BLaER1 (cell line): ENCODE measurements around the gene EML1.

Experiments
- H3K27ac ChIP-seq: shearing (Covaris generic); formaldehyde crosslinking; 2 replicates; pipeline ENCODE4 v1.8.1; 2022
- H3K27me3 ChIP-seq: shearing (Covaris generic); formaldehyde crosslinking; 2 replicates; pipeline ENCODE4 v1.8.1; 2022
- H3K36me3 ChIP-seq: shearing (Covaris generic); formaldehyde crosslinking; 2 replicates; pipeline ENCODE4 v1.8.1; 2022
- H3K4me1 ChIP-seq: shearing (Covaris generic); formaldehyde crosslinking; 2 replicates; pipeline ENCODE4 v1.8.1; 2022
- H3K4me2 ChIP-seq: shearing (Covaris generic); formaldehyde crosslinking; 2 replicates; pipeline ENCODE4 v1.8.1; 2022
- H3K4me3 ChIP-seq: shearing (Covaris generic); formaldehyde crosslinking; 2 replicates; pipeline ENCODE4 v1.8.1; 2022
- H3K9ac ChIP-seq: shearing (Covaris generic); formaldehyde crosslinking; 2 replicates; pipeline ENCODE4 v1.8.1; 2022
- H3K9me3 ChIP-seq: shearing (Covaris generic); formaldehyde crosslinking; 2 replicates; pipeline ENCODE4 v1.8.1; 2022
- H4K20me1 ChIP-seq: shearing (Covaris generic); formaldehyde crosslinking; 2 replicates; pipeline ENCODE4 v1.8.1; 2022
- Cebpa-rat ChIP-seq: shearing (Covaris generic); IDR thresholded peaks from 2 replicates; pipeline ENCODE4 v1.8.1; 2022

Gene EML1

GRCh38 chr14:99855271-99855670 is 62.1 kb downstream of the EML1 start:
- Histone ChIP-seq H3K27me3 (no peaks in the 10 kb centered on the region), H3K9ac (no peak overlapping the region), H3K36me3 (no peaks in the 10 kb centered on the region), H3K4me3 (no peak overlapping the region), H3K9me3 (no peaks in the 10 kb centered on the region), H3K27ac (no peak overlapping the region), H3K4me2 (no peak overlapping the region), H3K4me1 (peaks cover 22% of the 10 kb centered on the region), H4K20me1 (no peaks in the 10 kb centered on the region)
- TF ChIP-seq Cebpa-rat, result no peak

- Histone ChIP-seq H3K4me3 (no peak overlapping the region), H3K27me3 (no peaks in the 10 kb centered on the region), H3K9ac (no peak overlapping the region), H3K36me3 (no peaks in the 10 kb centered on the region), H3K9me3 (no peaks in the 10 kb centered on the region), H3K27ac (no peak overlapping the region), H4K20me1 (no peaks in the 10 kb centered on the region), H3K4me2 (no peak overlapping the region), H3K4me1 (peaks cover 9% of the 10 kb centered on the region)
- no peak for TF ChIP-seq Cebpa-rat
Observed at GRCh38 chr14:99857551-99857950, 64.3 kb downstream of the EML1 start.

GRCh38 chr14:99860219-99860618 is 67.0 kb downstream of the EML1 start:
- Histone ChIP-seq H3K9ac (no peak overlapping the region), H3K36me3 (no peaks in the 10 kb centered on the region), H3K4me3 (no peak overlapping the region), H3K4me2 (no peak overlapping the region), H3K4me1 (no peaks in the 10 kb centered on the region), H3K9me3 (no peaks in the 10 kb centered on the region), H4K20me1 (no peaks in the 10 kb centered on the region), H3K27me3 (no peaks in the 10 kb centered on the region), H3K27ac (no peak overlapping the region)
- no peak for TF ChIP-seq Cebpa-rat

- H3K4me2 ChIP-seq, result no peak overlapping the region
- no peak for TF ChIP-seq Cebpa-rat
- no peaks in the 10 kb centered on the region for H4K20me1 ChIP-seq
- H3K9me3 ChIP-seq, result no peaks in the 10 kb centered on the region
- no peaks in the 10 kb centered on the region for H3K36me3 ChIP-seq
- H3K27me3 ChIP-seq, result no peaks in the 10 kb centered on the region
- no peaks in the 10 kb centered on the region for H3K4me1 ChIP-seq
- H3K9ac ChIP-seq, result no peak overlapping the region
- no peak overlapping the region for H3K27ac ChIP-seq
- no peak overlapping the region for H3K4me3 ChIP-seq
Observed at GRCh38 chr14:99862136-99862535, 68.9 kb downstream of the EML1 start.

- H3K4me2 ChIP-seq, result no peak overlapping the region
- no peaks in the 10 kb centered on the region for H3K27me3 ChIP-seq
- H3K9me3 ChIP-seq, result no peaks in the 10 kb centered on the region
- H3K36me3 ChIP-seq, result no peaks in the 10 kb centered on the region
- H4K20me1 ChIP-seq, result no peaks in the 10 kb centered on the region
- TF ChIP-seq Cebpa-rat, result no peak
- H3K4me1 ChIP-seq, result no peaks in the 10 kb centered on the region
- H3K4me3 ChIP-seq, result no peak overlapping the region
- H3K9ac ChIP-seq, result no peak overlapping the region
- no peak overlapping the region for H3K27ac ChIP-seq
Observed at GRCh38 chr14:99863059-99863458, 69.8 kb downstream of the EML1 start.

- H3K27ac ChIP-seq, result no peak overlapping the region
Observed at GRCh38 chr14:99865408-99865807, 72.2 kb downstream of the EML1 start.

GRCh38 chr14:99870617-99871016 is 77.4 kb downstream of the EML1 start:
- H3K27ac ChIP-seq, result no peak overlapping the region
- H3K4me1 ChIP-seq, result peaks cover 8% of the 10 kb centered on the region
- H3K36me3 ChIP-seq, result no peaks in the 10 kb centered on the region
- TF ChIP-seq Cebpa-rat, result no peak
- no peak overlapping the region for H3K4me3 ChIP-seq
- no peaks in the 10 kb centered on the region for H3K9me3 ChIP-seq
- no peaks in the 10 kb centered on the region for H3K27me3 ChIP-seq
- H3K4me2 ChIP-seq, result no peak overlapping the region
- H3K9ac ChIP-seq, result no peak overlapping the region
- no peaks in the 10 kb centered on the region for H4K20me1 ChIP-seq

More at GRCh38 chr14:99865408-99865807, 72.2 kb downstream of the EML1 start:
- Histone ChIP-seq H3K4me3 (no peak overlapping the region), H3K9me3 (no peaks in the 10 kb centered on the region), H3K4me1 (no peaks in the 10 kb centered on the region), H3K4me2 (no peak overlapping the region), H3K9ac (no peak overlapping the region), H3K27me3 (no peaks in the 10 kb centered on the region), H4K20me1 (no peaks in the 10 kb centered on the region), H3K36me3 (no peaks in the 10 kb centered on the region)
- TF ChIP-seq Cebpa-rat, result no peak

GRCh38 chr14:99871771-99872170 is 78.6 kb downstream of the EML1 start:
- H3K4me2 ChIP-seq, result no peak overlapping the region
- no peaks in the 10 kb centered on the region for H4K20me1 ChIP-seq
- no peak overlapping the region for H3K9ac ChIP-seq
- H3K4me3 ChIP-seq, result no peak overlapping the region
- peaks cover 16% of the 10 kb centered on the region for H3K4me1 ChIP-seq
- H3K36me3 ChIP-seq, result no peaks in the 10 kb centered on the region
- TF ChIP-seq Cebpa-rat, result no peak
- no peaks in the 10 kb centered on the region for H3K9me3 ChIP-seq
- no peak overlapping the region for H3K27ac ChIP-seq
- no peaks in the 10 kb centered on the region for H3K27me3 ChIP-seq

- Histone ChIP-seq H3K4me1 (peaks cover 16% of the 10 kb centered on the region), H3K9ac (no peak overlapping the region), H3K27me3 (no peaks in the 10 kb centered on the region), H3K27ac (no peak overlapping the region), H3K9me3 (no peaks in the 10 kb centered on the region), H3K36me3 (no peaks in the 10 kb centered on the region), H3K4me3 (no peak overlapping the region), H4K20me1 (no peaks in the 10 kb centered on the region), H3K4me2 (no peak overlapping the region)
- no peak for TF ChIP-seq Cebpa-rat
Observed at GRCh38 chr14:99872786-99873440, 79.7 kb downstream of the EML1 start.

- no peaks in the 10 kb centered on the region for H4K20me1 ChIP-seq
- peaks cover 16% of the 10 kb centered on the region for H3K4me1 ChIP-seq
- H3K9ac ChIP-seq, result no peak overlapping the region
- no peaks in the 10 kb centered on the region for H3K9me3 ChIP-seq
- no peaks in the 10 kb centered on the region for H3K27me3 ChIP-seq
- no peaks in the 10 kb centered on the region for H3K36me3 ChIP-seq
- no peak overlapping the region for H3K27ac ChIP-seq
- H3K4me3 ChIP-seq, result no peak overlapping the region
- no peak for TF ChIP-seq Cebpa-rat
- H3K4me2 ChIP-seq, result no peak overlapping the region
Observed at GRCh38 chr14:99873653-99874052, 80.4 kb downstream of the EML1 start.

- no peak overlapping the region for H3K4me3 ChIP-seq
Observed at GRCh38 chr14:99874306-99874705, 81.1 kb downstream of the EML1 start.

More at GRCh38 chr14:99874306-99874705, 81.1 kb downstream of the EML1 start:
- H3K9ac ChIP-seq, result no peak overlapping the region
- no peaks in the 10 kb centered on the region for H3K9me3 ChIP-seq
- H3K4me1 ChIP-seq, result peaks cover 16% of the 10 kb centered on the region
- H3K27ac ChIP-seq, result no peak overlapping the region
- no peaks in the 10 kb centered on the region for H3K36me3 ChIP-seq
- H4K20me1 ChIP-seq, result no peaks in the 10 kb centered on the region
- TF ChIP-seq Cebpa-rat, result no peak
- no peaks in the 10 kb centered on the region for H3K27me3 ChIP-seq
- H3K4me2 ChIP-seq, result no peak overlapping the region
